Measurements from ENCODE around the gene CCDC83. TPM values are rescaled to one million over a fixed set of nuclear protein-coding genes. Genes with fewer than 3 reads are reported as not detected.
A peak's percentile ranks its signal among the peaks of the same experiment; 100 is the strongest.

The CCDC83 gene
- total RNA-seq, 2 donors from 2014 or later, result not detected

- no peak overlapping the region for H3K4me3 Mint-ChIP-seq
- ATAC-seq (replicated peaks), result no peak
- H3K36me3 Mint-ChIP-seq (ENCODE audit: low read depth), result no peaks in the 10 kb centered on the region
- H3K4me1 Mint-ChIP-seq, result no peaks in the 10 kb centered on the region
- H3K27me3 Mint-ChIP-seq, result peaks cover 13% of the 10 kb centered on the region
- peaks cover 5% of the 10 kb centered on the region for H3K9me3 Mint-ChIP-seq
- H3K27ac Mint-ChIP-seq, result no peak overlapping the region
Observed at GRCh38 chr11:85886089-85887056, 31.2 kb downstream of the CCDC83 start.

DNA sequence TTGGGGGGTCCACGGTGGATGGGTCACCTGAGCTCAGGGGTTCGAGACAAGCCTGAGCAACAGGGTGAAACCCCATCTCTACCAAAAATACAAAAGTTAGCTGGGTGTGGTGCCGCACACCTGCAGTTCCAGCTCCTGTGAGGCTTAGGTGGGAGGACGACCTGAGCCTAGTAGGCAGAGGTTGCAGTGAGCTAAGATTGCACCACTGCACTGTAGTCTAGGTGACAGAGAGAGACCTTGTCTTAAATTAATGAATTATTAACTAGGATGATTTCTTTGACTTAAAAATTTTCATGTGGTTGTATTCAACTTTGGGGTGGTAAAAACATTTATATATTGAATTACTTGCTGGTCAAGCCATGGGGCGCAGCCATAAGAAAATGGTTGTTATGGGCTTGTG lies 33.9 kb downstream of the CCDC83 start:
- Mint-ChIP-seq H3K4me3 (no peak overlapping the region), H3K4me1 (no peaks in the 10 kb centered on the region), H3K9me3 (no peaks in the 10 kb centered on the region), H3K36me3 (ENCODE audit: low read depth) (no peaks in the 10 kb centered on the region), H3K27ac (no peak overlapping the region), H3K27me3 (peaks cover 6% of the 10 kb centered on the region)
- no peak for ATAC-seq (replicated peaks)

- Mint-ChIP-seq H3K27ac (no peak overlapping the region), H3K4me1 (no peaks in the 10 kb centered on the region)
- ATAC-seq (replicated peaks), result peak; percentile 37
Observed at GRCh38 chr11:85889676-85890579, 34.7 kb downstream of the CCDC83 start.

GRCh38 chr11:85893395-85893794 lies 38.2 kb downstream of the CCDC83 start:
- ATAC-seq (replicated peaks), result no peak
- no peaks in the 10 kb centered on the region for H3K36me3 Mint-ChIP-seq (ENCODE audit: low read depth)
- H3K27me3 Mint-ChIP-seq, result peaks cover 3% of the 10 kb centered on the region
- H3K9me3 Mint-ChIP-seq, result no peaks in the 10 kb centered on the region
- no peaks in the 10 kb centered on the region for H3K4me1 Mint-ChIP-seq
- H3K4me3 Mint-ChIP-seq, result no peak overlapping the region
- H3K27ac Mint-ChIP-seq, result no peak overlapping the region

More at GRCh38 chr11:85889676-85890579, 34.7 kb downstream of the CCDC83 start:
- no peaks in the 10 kb centered on the region for H3K36me3 Mint-ChIP-seq (ENCODE audit: low read depth)
- H3K4me3 Mint-ChIP-seq, result no peak overlapping the region
- H3K9me3 Mint-ChIP-seq, result no peaks in the 10 kb centered on the region
- H3K27me3 Mint-ChIP-seq, result peaks cover 6% of the 10 kb centered on the region

DNA sequence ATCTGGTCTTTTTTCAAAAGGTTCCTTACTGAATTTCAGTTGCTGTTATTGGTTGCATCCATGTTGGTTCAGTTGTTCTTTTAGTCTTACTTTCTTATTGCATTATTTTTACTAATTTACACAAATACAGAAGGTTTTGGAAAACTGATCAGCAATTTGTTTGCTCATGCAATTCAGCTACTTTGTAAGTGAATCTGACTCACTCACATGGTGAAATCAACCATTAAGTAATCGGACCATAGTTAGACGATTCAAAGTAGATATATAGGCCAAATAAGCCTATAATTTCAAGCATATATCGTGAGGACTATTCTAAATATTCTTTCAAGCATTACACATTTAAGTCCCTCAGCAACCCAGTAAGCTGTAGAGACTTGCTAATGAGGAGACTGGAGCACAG lies 41.7 kb downstream of the CCDC83 start:
- H3K9me3 Mint-ChIP-seq, result no peaks in the 10 kb centered on the region
- H3K36me3 Mint-ChIP-seq (ENCODE audit: low read depth), result no peaks in the 10 kb centered on the region
- no peak overlapping the region for H3K27ac Mint-ChIP-seq
- H3K4me3 Mint-ChIP-seq, result no peak overlapping the region
- H3K4me1 Mint-ChIP-seq, result no peaks in the 10 kb centered on the region
- no peaks in the 10 kb centered on the region for H3K27me3 Mint-ChIP-seq
- ATAC-seq (replicated peaks), result no peak

GRCh38 chr11:85898456-85898855 lies 43.3 kb downstream of the CCDC83 start:
- Mint-ChIP-seq H3K9me3 (no peaks in the 10 kb centered on the region), H3K4me1 (no peaks in the 10 kb centered on the region), H3K4me3 (no peak overlapping the region), H3K27ac (no peak overlapping the region), H3K36me3 (ENCODE audit: low read depth) (no peaks in the 10 kb centered on the region), H3K27me3 (no peaks in the 10 kb centered on the region)
- no peak for ATAC-seq (replicated peaks)

GRCh38 chr11:85902353-85902752 lies 47.2 kb downstream of the CCDC83 start:
- no peaks in the 10 kb centered on the region for H3K27me3 Mint-ChIP-seq
- no peaks in the 10 kb centered on the region for H3K36me3 Mint-ChIP-seq (ENCODE audit: low read depth)
- ATAC-seq (replicated peaks), result no peak
- H3K27ac Mint-ChIP-seq, result no peak overlapping the region
- H3K9me3 Mint-ChIP-seq, result no peaks in the 10 kb centered on the region
- no peaks in the 10 kb centered on the region for H3K4me1 Mint-ChIP-seq
- H3K4me3 Mint-ChIP-seq, result no peak overlapping the region

DNA sequence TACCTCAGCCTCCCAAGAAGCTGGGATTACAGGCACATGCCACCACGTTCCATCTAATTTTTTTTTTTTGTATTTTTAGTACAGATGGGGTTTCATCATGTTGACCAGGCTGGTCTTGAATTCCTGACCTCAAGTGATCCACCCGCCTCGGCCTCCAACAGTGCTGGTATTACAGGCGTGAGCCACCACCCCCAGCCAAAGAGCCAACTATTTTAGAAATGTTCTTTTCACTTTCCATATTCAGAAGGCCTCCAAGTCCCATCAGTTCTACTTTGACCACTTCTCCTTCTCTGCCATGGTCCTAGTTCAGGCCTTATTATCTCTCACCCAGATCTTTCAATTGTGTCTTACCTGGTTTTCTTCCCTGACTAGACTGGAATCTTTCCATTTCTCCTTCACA lies 48.2 kb downstream of the CCDC83 start:
- Mint-ChIP-seq H3K27ac (no peak overlapping the region), H3K36me3 (ENCODE audit: low read depth) (no peaks in the 10 kb centered on the region), H3K9me3 (no peaks in the 10 kb centered on the region), H3K4me3 (no peak overlapping the region), H3K27me3 (no peaks in the 10 kb centered on the region), H3K4me1 (no peaks in the 10 kb centered on the region)
- no peak for ATAC-seq (replicated peaks)

GRCh38 chr11:85903811-85904210 lies 48.6 kb downstream of the CCDC83 start:
- Mint-ChIP-seq H3K27ac (no peak overlapping the region), H3K4me3 (no peak overlapping the region), H3K4me1 (no peaks in the 10 kb centered on the region), H3K9me3 (no peaks in the 10 kb centered on the region), H3K27me3 (no peaks in the 10 kb centered on the region), H3K36me3 (ENCODE audit: low read depth) (no peaks in the 10 kb centered on the region)
- no peak for ATAC-seq (replicated peaks)

GRCh38 chr11:85912414-85912813 lies 57.2 kb downstream of the CCDC83 start:
- Mint-ChIP-seq H3K27ac (no peak overlapping the region), H3K4me1 (no peaks in the 10 kb centered on the region), H3K9me3 (no peaks in the 10 kb centered on the region), H3K36me3 (ENCODE audit: low read depth) (no peaks in the 10 kb centered on the region), H3K4me3 (no peak overlapping the region), H3K27me3 (no peaks in the 10 kb centered on the region)
- ATAC-seq (replicated peaks), result no peak

DNA sequence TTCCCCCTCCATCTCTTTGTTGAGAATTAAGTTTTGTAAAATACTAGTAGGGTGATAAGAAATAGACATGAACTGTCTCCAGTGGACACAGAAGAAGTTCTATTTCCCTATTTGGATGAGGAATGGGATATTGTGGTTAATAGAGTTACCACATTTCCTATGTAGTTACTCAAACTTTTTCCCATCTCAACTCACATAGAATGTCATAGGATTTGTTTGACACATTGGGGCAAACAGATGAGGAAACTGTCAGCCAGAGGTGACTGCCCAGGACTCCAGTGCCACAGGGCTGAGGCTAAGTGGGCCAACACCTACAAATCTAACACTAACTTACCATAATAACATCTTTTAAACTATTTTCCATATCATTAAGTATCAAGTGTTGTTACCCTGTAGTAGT lies 58.3 kb downstream of the CCDC83 start:
- Mint-ChIP-seq H3K36me3 (ENCODE audit: low read depth) (no peaks in the 10 kb centered on the region), H3K9me3 (no peaks in the 10 kb centered on the region), H3K4me3 (no peak overlapping the region), H3K27me3 (no peaks in the 10 kb centered on the region), H3K27ac (no peak overlapping the region), H3K4me1 (no peaks in the 10 kb centered on the region)
- no peak for ATAC-seq (replicated peaks)

DNA sequence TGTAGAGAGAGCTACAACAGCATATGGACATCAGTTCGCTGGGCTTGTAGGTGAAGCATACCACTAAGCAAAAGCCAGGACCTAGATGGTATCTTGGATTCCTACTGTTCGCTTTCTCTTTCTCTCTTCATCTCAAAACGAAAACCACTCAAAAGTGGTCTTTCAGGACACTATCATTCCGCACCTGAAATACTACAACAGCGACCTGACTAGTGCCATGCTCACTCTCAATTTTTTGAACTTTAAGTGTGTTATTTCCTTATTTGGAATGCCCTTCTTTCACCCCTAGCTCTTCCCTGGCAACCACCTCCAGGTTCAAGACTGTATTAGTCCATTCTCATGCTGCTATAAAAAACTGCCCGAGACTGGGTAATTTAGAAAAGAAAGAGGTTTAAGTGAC lies 59.2 kb downstream of the CCDC83 start:
- no peaks in the 10 kb centered on the region for H3K36me3 Mint-ChIP-seq (ENCODE audit: low read depth)
- H3K27me3 Mint-ChIP-seq, result no peaks in the 10 kb centered on the region
- no peak for ATAC-seq (replicated peaks)
- no peaks in the 10 kb centered on the region for H3K4me1 Mint-ChIP-seq
- no peaks in the 10 kb centered on the region for H3K9me3 Mint-ChIP-seq
- H3K27ac Mint-ChIP-seq, result no peak overlapping the region
- no peak overlapping the region for H3K4me3 Mint-ChIP-seq

GRCh38 chr11:85918910-85919794 lies 64.0 kb downstream of the CCDC83 start:
- no peaks in the 10 kb centered on the region for H3K36me3 Mint-ChIP-seq (ENCODE audit: low read depth)
- no peak for ATAC-seq (replicated peaks)
- no peak overlapping the region for H3K4me3 Mint-ChIP-seq

GRCh38 chr11:85922367-85922766 lies 67.2 kb downstream of the CCDC83 start:
- H3K27me3 Mint-ChIP-seq, result peaks cover 16% of the 10 kb centered on the region
- H3K4me1 Mint-ChIP-seq, result no peaks in the 10 kb centered on the region
- H3K9me3 Mint-ChIP-seq, result peaks cover 3% of the 10 kb centered on the region
- H3K36me3 Mint-ChIP-seq (ENCODE audit: low read depth), result no peaks in the 10 kb centered on the region
- H3K27ac Mint-ChIP-seq, result no peak overlapping the region
- peak; percentile 83 for ATAC-seq (replicated peaks)
- no peak overlapping the region for H3K4me3 Mint-ChIP-seq

More at GRCh38 chr11:85918910-85919794, 64.0 kb downstream of the CCDC83 start:
- peaks cover 7% of the 10 kb centered on the region for H3K27me3 Mint-ChIP-seq
- H3K9me3 Mint-ChIP-seq, result peaks cover 3% of the 10 kb centered on the region
- no peaks in the 10 kb centered on the region for H3K4me1 Mint-ChIP-seq
- no peak overlapping the region for H3K27ac Mint-ChIP-seq

Data from activated T-helper 17 cell treated with anti-CD3 and anti-CD28 coated beads, Interleukin-2, amount 50 U/mL, for 72 hours (primary cell).